Neural progenitor cell (in vitro differentiated cells): ENCODE data around the gene BRD3OS.

Experiments used
- CTCF ChIP-seq: fragments of 200-600 bp; sonication (generic); IDR thresholded peaks from 2 replicates; pipeline ENCODE4 v1.5.1; 2017; ENCODE audit warnings: antibody characterized with exemption, mild to moderate bottlenecking
- EZH2 ChIP-seq: fragments of 200-600 bp; sonication (generic); IDR thresholded peaks from 2 replicates; pipeline ENCODE4 v1.6.1; 2017; ENCODE audit warnings: antibody characterized with exemption, mild to moderate bottlenecking, moderate library complexity
- EZH2phosphoT487 ChIP-seq: fragments of 200-600 bp; sonication (generic); IDR thresholded peaks from 2 replicates; pipeline ENCODE4 v1.6.1; 2017; ENCODE audit warnings: antibody characterized with exemption

DNA sequence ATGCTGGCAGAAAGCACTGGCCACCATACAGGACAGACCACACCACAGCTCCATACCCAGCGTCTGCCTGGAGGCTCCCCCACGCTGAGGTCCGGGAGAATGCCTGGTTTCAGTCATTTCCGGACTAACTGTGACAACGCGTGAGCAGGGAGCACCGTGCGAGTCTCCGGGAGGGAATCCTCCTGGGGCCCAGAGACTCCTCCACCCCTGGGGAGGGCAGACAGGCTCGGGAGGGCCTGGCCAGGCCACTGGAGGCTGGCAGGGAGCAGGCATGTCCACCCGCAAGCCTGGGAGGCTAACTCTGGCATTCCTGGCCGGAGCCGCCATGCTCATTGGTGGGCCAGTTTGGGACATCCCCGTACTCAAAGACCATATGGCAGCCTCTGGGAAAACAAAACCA, 6.5 kb downstream of the BRD3OS start:
- TF ChIP-seq EZH2 = no peak
- no peak for TF ChIP-seq CTCF
- no peak for TF ChIP-seq EZH2phosphoT487
